RCC 7860 (cell line): ENCODE results near the gene HIF1A.
A peak's percentile ranks its signal among the peaks of the same experiment; 100 is the strongest.

Experiments
- DNase-seq: peaks from one replicate; pipeline ENCODE4 v3.0.0-alpha.2; 2015; ENCODE audit warnings: low spot score
- FAIRE-seq: peaks from 2 replicates; lab custom pipeline; 2012; peaks lifted over from hg19 to GRCh38; lab: Jason Lieb, UNC

The HIF1A gene

GRCh38 chr14:61672796-61673195 is 22.5 kb upstream of the HIF1A start:
- DNase-seq (no peak), FAIRE-seq (no peak)

- FAIRE-seq: no peak
Observed at GRCh38 chr14:61673305-61673704, 22.0 kb upstream of the HIF1A start.

GRCh38 chr14:61675291-61675690 is 20.0 kb upstream of the HIF1A start:
- DNase-seq (no peak), FAIRE-seq (no peak)

More at GRCh38 chr14:61673305-61673704, 22.0 kb upstream of the HIF1A start:
- DNase-seq: no peak

- no peak for FAIRE-seq
- no peak for DNase-seq
Observed at GRCh38 chr14:61677479-61677878, 17.8 kb upstream of the HIF1A start.

- DNase-seq (no peak), FAIRE-seq (no peak)
Observed at GRCh38 chr14:61678975-61679374, 16.3 kb upstream of the HIF1A start.

- FAIRE-seq: no peak
- no peak for DNase-seq
Observed at GRCh38 chr14:61681413-61681812, 13.9 kb upstream of the HIF1A start.

GRCh38 chr14:61683108-61683507 is 12.2 kb upstream of the HIF1A start:
- FAIRE-seq: no peak
- DNase-seq: no peak

GRCh38 chr14:61690039-61690438 is 5.3 kb upstream of the HIF1A start:
- FAIRE-seq (no peak), DNase-seq (no peak)

- no peak for FAIRE-seq
Observed at GRCh38 chr14:61690982-61691381, 4.3 kb upstream of the HIF1A start.

GRCh38 chr14:61691495-61691894 is 3.8 kb upstream of the HIF1A start:
- no peak for DNase-seq
- no peak for FAIRE-seq

More at GRCh38 chr14:61690982-61691381, 4.3 kb upstream of the HIF1A start:
- no peak for DNase-seq

GRCh38 chr14:61694039-61694438 is 1.3 kb upstream of the HIF1A start:
- DNase-seq: no peak
- no peak for FAIRE-seq

GRCh38 chr14:61695695-61696527 is 598 bp downstream of the HIF1A start:
- no peak for FAIRE-seq
- peak; percentile 29 for DNase-seq

- FAIRE-seq (no peak), DNase-seq (no peak)
Observed at GRCh38 chr14:61696753-61697318, 1.5 kb downstream of the HIF1A start.

GRCh38 chr14:61698206-61698980 is 3.1 kb downstream of the HIF1A start:
- FAIRE-seq: no peak
- DNase-seq: no peak

- DNase-seq (no peak), FAIRE-seq (no peak)
Observed at GRCh38 chr14:61699027-61699426, 3.7 kb downstream of the HIF1A start.

GRCh38 chr14:61700104-61700886 is 5.0 kb downstream of the HIF1A start:
- no peak for FAIRE-seq
- no peak for DNase-seq

- no peak for FAIRE-seq
Observed at GRCh38 chr14:61701946-61702345, 6.6 kb downstream of the HIF1A start.

GRCh38 chr14:61703342-61704129 is 8.2 kb downstream of the HIF1A start:
- no peak for DNase-seq
- FAIRE-seq: no peak

More at GRCh38 chr14:61701946-61702345, 6.6 kb downstream of the HIF1A start:
- no peak for DNase-seq

- FAIRE-seq: no peak
Observed at GRCh38 chr14:61704554-61704953, 9.2 kb downstream of the HIF1A start.

GRCh38 chr14:61705017-61705416 is 9.7 kb downstream of the HIF1A start:
- DNase-seq: no peak
- FAIRE-seq: no peak

More at GRCh38 chr14:61704554-61704953, 9.2 kb downstream of the HIF1A start:
- DNase-seq: no peak
